GM23338 (cell line): Measurements from ENCODE around the gene SERPINA5.

Experiments used
- CTCF ChIP-seq, 2 experiments: fragments of 200-600 bp in 1 of 2; sonication (generic) in 1 of 2; conservative IDR thresholded peaks; 2 replicates each; pipeline versions ENCODE4 v1.5.1 to v1.6.1; 2016 to 2017; ENCODE audit warnings: antibody characterized with exemption in 2 of 2, low read depth in 2 of 2, mild to moderate bottlenecking in 2 of 2, moderate library complexity in 1 of 2
- EZH2 ChIP-seq: fragments of 200-600 bp; sonication (generic); IDR thresholded peaks from one replicate; pipeline ENCODE4 v1.8.0; 2017; ENCODE audit warnings: antibody characterized with exemption, mild to moderate bottlenecking, low read depth; ENCODE audit not compliant: unreplicated experiment
- EZH2phosphoT487 ChIP-seq: fragments of 200-600 bp; sonication (generic); IDR thresholded peaks from one replicate; pipeline ENCODE4 v1.8.1; 2018; ENCODE audit warnings: antibody characterized with exemption; ENCODE audit not compliant: unreplicated experiment
- POLR2AphosphoS5 ChIP-seq: IDR thresholded peaks from 2 replicates; pipeline ENCODE4 v1.6.1; 2016; ENCODE audit warnings: antibody characterized with exemption, low read depth
- ZNF114 ChIP-seq: fragments of 250-450 bp; sonication (Bioruptor Pico); IDR thresholded peaks from 2 replicates; pipeline ENCODE4 v1.5.0; 2020; ENCODE audit warnings: mild to moderate bottlenecking, moderate library complexity
- ZNF331 ChIP-seq: fragments of 250-450 bp; sonication (Bioruptor Pico); IDR thresholded peaks from 2 replicates; pipeline ENCODE4 v1.5.0; 2020; ENCODE audit warnings: low read depth, mild to moderate bottlenecking, moderate library complexity

GRCh38 chr14:94560751-94561655, 20.2 kb upstream of the SERPINA5 start, which contains the start of gene SERPINA4:
- TF ChIP-seq CTCF (conservative IDR thresholded peaks at IDR 0.05; ENCODE audit: low read depth in 2 of 2) (no peak), EZH2 (no peak), ZNF331 (no peak), ZNF114 (no peak), POLR2AphosphoS5 (no peak), EZH2phosphoT487 (no peak)
